HG03565 (cell line): ENCODE data around the gene SUV39H1.

Experiments
- ATAC-seq: cut with Tn5 transposase; IDR thresholded peaks from one replicate; pipeline ENCODE4 v1.9.1; 2021; ENCODE audit warnings: mild to moderate bottlenecking, moderate library complexity; ENCODE audit not compliant: unreplicated experiment

Gene SUV39H1

GRCh38 chrX:48711929-48712505, 15.5 kb downstream of the SUV39H1 start:
- ATAC-seq: no peak

- ATAC-seq: no peak
Observed at GRCh38 chrX:48713847-48714246, 17.3 kb downstream of the SUV39H1 start.

- ATAC-seq: no peak
Observed at GRCh38 chrX:48714573-48714972, 18.0 kb downstream of the SUV39H1 start.

GRCh38 chrX:48715072-48715471, 18.5 kb downstream of the SUV39H1 start:
- ATAC-seq: no peak

DNA sequence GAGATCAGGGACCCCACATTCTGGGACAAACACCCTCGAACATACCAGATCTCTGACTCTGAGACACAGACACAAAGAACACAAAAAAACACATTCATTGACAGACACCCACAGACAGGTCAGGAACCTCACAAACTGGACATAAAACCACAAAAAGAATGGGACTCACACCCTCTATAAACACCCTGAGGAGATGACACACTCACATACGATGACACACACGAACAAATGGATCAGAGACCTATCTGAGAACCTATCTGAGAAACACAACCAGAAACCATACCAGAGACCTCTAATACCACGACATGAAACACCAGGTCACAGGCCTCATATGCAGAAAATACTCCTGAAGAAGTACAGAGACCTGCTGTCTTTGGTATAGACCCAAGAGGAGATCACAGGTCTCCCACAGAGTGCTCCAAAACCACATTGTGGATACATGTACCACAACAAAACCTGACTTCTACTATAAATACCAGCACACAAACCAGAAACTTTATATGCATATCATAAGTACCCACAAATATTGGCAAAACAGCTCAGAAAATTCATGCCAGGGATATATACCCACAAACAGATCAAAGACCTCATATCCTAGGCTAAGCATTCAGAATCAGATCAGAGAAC, 19.5 kb downstream of the SUV39H1 start:
- no peak for ATAC-seq

GRCh38 chrX:48719958-48720357, 23.4 kb downstream of the SUV39H1 start:
- ATAC-seq: no peak

DNA sequence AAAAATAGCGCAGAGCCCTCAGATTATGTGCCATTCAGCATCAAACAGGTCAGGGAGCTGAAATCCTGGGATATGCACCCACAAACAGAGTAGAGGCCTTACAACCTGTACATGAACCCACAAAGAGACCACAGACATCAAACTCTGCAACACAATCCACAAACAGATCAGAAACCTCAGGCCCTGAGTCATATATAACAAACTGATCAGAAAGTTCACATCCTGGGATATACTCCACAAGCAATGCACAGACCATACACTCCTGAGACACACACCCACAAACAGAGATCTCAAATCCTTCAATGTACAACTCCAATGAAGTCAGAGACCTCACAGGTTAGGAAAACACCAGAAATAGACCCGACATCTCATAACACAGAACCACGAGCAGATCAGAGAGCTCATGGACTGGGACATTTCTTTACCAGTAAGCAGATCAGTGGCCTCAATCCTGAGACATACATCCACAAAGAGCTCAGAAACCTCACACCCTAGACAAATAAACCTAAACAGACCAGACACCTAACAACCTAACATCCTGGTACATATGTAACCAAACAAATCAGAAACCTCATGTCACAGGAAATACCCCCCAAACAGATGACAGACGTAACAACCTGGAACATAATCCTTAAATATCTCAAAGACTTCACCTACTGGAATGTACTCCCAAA, 24.2 kb downstream of the SUV39H1 start:
- no peak for ATAC-seq

DNA sequence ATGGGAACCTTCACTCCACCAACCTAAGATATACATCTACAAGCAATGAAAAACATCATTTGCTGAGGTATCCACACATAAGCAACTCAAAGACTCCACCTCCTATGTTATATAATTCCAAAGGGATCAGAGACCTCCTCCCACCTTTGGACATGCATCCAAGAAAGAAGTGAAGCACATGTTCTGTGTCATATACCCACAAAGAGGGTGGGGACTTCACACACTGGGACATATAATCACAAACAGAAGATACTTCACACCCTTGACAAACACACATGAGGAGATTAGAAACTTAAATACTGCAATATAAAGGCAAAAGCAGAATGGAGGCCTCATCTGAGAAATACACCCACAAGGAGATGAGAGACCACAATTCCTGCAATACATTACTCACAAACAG, 25.4 kb downstream of the SUV39H1 start:
- ATAC-seq: no peak

DNA sequence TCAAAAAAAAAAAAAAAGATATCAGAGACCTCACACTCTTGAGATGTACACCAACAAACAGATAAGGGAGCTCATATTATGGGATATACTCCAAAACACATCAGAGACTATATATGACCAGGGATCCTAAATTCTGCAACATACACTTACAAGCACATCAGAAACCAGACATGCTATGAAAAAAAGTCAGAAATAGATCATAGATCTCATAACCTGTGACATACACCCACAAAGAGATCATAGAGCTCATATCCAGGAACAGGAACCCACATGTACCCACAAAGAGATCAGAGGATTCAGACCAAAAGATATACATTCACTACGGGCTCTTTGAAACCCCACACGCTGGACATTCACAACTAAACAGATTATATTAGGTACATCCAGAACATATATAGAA, 30.1 kb downstream of the SUV39H1 start:
- ATAC-seq: no peak

DNA sequence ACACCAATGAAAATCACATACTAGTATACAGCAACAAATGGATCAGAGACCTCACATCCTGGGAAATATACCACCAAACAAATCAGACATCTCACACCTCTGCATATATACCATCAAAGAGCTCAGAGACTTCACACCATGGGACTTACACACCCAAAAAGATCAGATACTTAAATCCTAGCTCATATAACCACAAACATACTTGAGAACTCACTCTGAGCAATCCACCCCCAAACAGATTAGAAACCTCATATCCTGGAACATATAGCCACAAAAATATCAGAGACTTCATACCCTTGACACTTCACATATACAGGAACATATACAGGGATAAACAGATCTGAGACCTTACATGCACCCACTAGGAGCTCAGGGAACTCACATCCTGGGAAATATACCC, 32.1 kb downstream of the SUV39H1 start:
- ATAC-seq: no peak

DNA sequence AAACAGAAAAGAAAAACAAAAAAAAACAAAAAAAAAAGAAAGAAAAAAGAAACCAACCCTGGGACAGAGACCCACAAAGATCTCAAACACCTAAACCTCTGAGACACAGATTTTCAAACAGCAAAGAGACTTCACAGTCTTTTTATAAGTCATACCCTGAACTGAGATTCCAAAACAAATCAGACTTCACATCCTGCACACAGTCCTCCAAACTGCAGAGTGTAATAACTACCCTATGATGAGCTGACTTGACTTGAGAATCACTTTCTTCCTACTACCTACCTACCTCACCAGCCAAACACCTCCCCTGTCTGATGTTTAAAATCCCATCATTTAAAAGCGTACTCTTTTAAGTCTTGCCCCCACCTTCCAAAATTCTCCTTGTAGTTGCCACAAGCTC, 39.8 kb downstream of the SUV39H1 start:
- no peak for ATAC-seq

GRCh38 chrX:48736878-48737212, 40.3 kb downstream of the SUV39H1 start:
- no peak for ATAC-seq

GRCh38 chrX:48737213-48737938, 40.8 kb downstream of the SUV39H1 start:
- peak; percentile 99 for ATAC-seq

DNA sequence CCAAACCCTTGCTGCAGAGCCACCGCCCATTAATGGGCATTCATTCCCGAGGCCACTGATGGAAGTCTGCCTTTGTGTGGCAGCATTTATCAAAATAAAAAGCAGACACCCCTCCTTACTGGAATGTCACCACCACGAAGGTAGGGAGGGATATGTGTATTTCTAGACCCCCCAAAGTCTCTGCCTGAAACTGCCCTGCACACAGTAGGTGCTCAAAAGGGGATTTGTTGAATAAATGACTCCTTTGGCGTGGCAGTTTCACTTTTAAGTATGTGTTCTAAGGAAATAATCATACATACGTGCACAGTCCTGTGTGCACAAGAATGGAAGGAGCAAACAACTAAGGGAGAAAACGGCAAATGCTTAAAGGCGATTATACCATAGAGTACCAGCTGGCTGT, 41.4 kb downstream of the SUV39H1 start:
- no peak for ATAC-seq

- no peak for ATAC-seq
Observed at GRCh38 chrX:48741834-48742233, 45.3 kb downstream of the SUV39H1 start.

DNA sequence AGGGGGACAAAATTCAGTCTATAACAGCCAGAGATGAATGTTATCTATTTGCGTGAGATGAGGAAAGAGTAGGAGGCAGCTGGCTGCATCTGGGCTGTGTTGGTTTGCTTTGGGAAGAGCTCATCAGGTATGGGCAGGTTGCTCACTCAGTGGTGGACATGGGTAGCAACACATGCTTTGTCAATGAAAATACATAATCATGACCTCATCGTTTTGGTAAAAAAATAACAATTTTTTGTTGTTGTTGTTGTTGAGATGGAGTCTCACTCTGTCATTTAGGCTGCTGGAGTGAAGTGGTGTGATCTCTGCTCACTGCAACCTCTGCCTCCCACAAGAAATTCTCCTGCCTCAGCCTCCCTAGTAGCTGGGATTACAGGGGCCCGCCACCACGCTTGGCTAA, 48.7 kb downstream of the SUV39H1 start:
- no peak for ATAC-seq

GRCh38 chrX:48747415-48748016, 51.0 kb downstream of the SUV39H1 start:
- ATAC-seq: no peak

DNA sequence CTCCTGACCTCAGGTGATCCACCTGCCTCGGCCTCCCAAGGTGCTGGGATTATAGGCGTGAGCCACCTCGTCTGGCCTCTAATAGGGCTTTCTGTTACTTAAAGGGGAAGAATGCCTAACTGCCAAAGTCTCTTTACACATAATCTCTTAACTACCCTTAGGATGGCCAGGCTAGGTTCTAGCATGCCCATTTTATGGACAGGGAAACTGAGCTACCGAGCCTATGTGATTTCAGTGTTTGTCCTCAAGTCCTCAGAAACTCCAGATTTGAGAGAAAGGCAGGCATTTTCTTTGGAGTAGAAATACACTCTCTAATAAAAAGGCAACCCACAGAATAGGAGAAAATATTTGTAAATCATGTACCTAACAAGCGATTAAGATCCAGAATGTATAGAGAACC, 52.6 kb downstream of the SUV39H1 start:
- ATAC-seq: no peak

DNA sequence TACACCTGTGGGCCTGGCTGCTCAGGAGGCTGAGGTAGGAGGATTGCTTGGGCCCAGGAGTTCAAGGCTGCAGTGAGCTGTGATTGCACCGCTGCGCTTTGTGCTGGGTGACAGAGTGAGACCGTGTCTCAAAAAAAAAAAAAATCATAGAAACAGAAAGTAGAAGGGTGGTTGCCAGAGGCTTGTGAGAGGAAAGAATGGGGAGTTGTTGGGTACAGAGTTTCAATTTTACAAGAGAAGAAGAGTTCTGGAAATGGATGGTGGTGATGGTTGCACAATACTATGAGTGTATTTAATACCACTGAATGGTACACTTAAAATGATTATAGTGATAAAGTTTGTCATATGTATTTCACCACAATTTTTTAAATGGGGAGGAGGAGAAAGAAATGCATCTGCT, 54.8 kb downstream of the SUV39H1 start:
- ATAC-seq: no peak

- ATAC-seq: no peak
Observed at GRCh38 chrX:48752498-48752897, 56.0 kb downstream of the SUV39H1 start.

- ATAC-seq: no peak
Observed at GRCh38 chrX:48753708-48754228, 57.2 kb downstream of the SUV39H1 start.
